OCI-LY3 (cell line): ENCODE data around the gene LRRC14B.

ENCODE experiments used
- EZH2phosphoT487 ChIP-seq: fragments of 200-600 bp; shearing (Covaris generic); IDR thresholded peaks from 2 replicates; pipeline ENCODE4 v1.6.1; 2018; ENCODE audit warnings: antibody characterized with exemption, mixed run types, low read depth
- TF ChIP-seq, protein P1 (sequence below): fragments of 200-600, 300-600 bp; sonication (generic); IDR thresholded peaks from 2 replicates; pipeline ENCODE4 v1.5.1; 2014; ENCODE audit warnings: antibody characterized with exemption, low read length, low read depth

DNA sequence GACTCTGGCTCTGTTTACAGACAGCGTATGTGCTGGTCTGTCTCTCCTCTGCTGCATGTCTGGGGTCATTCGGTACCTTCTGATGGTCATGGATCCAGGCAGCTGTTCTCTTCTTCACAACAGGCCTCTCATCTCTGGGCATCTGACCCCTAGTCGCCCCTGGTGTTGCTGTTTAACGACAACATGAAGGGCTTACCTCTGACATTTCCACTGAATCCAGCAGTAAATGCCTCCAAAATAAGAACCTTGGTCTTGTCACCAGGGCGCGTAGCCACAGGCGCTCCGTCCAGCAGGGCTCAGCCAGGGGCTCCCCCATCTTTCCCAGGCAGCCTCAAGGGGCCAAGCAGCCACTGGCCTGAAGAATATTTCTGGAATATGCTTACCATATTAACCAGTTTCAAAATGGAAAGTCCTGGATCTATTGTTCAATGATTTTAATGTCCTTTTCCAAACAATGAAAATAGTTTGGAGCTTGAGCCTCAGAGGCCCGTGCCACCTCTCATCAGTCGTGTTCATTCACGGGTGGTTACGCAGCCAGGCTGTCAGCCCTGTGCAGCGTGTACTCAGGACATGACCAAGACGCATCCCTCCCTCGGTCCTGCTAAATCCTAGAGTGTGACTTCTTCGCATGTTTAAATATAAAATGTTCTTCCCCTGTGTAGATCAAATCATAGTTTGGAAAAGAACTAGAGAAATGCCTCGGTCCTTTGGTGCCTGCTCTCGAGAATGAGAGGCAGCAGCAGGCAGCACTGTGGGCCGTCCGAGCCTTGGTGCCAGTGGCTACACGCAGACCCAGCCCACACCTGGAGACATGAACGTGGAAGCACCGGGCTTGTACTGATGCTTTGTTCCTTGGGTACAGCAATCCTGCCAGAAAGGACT, 30.1 kb upstream of the LRRC14B start:
- TF ChIP-seq, protein P1, sequence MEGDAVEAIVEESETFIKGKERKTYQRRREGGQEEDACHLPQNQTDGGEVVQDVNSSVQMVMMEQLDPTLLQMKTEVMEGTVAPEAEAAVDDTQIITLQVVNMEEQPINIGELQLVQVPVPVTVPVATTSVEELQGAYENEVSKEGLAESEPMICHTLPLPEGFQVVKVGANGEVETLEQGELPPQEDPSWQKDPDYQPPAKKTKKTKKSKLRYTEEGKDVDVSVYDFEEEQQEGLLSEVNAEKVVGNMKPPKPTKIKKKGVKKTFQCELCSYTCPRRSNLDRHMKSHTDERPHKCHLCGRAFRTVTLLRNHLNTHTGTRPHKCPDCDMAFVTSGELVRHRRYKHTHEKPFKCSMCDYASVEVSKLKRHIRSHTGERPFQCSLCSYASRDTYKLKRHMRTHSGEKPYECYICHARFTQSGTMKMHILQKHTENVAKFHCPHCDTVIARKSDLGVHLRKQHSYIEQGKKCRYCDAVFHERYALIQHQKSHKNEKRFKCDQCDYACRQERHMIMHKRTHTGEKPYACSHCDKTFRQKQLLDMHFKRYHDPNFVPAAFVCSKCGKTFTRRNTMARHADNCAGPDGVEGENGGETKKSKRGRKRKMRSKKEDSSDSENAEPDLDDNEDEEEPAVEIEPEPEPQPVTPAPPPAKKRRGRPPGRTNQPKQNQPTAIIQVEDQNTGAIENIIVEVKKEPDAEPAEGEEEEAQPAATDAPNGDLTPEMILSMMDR: no peak
- no peak for TF ChIP-seq EZH2phosphoT487
